ENCODE data around the gene MAP3K3. TPM values are rescaled to one million over a fixed set of nuclear protein-coding genes. Genes with fewer than 3 reads are reported as not detected.

MAP3K3 gene
- polyA plus RNA-seq, 2 of the 4 experiments (the other 2 are of a cell fraction) = 10.8 to 11.2 TPM

GRCh38 chr17:63622574-63623390, 565 bp downstream of the MAP3K3 start:
- peak; percentile 65 to 88 for DNase-seq (ENCODE audit: low read depth in 1 of 2, low spot score in 1 of 2)
- no peak for FAIRE-seq
- ATAC-seq = peak; percentile 10 to 73; a peak in 3 of 6 replicates
- H3K27ac ChIP-seq = peak overlapping the region; percentile 82 to 95
- H3K9me3 ChIP-seq = no peaks in the 10 kb centered on the region
- WGBS (ENCODE audit: missing lambda C conversion rate) = 0% methylated on average over 33 of the region's 100 CpGs
- peak overlapping the region; percentile 92 for H3K4me3 ChIP-seq
- TF ChIP-seq FOSB (CRISPR knock-in tag; IDR thresholded peaks at IDR 0.05) = no peak
- no peak for TF ChIP-seq PBX3 (IDR thresholded peaks at IDR 0.05)
- no peak for TF ChIP-seq RAD21 (conservative IDR thresholded peaks at IDR 0.05 in 1 of 2, IDR thresholded peaks at IDR 0.05 in 1 of 2)
- no peak for TF ChIP-seq CBX2 (IDR thresholded peaks at IDR 0.05; ENCODE audit: borderline replicate concordance, low read depth)
- peak; percentile 3; the same call in 1 of the 2 replicates for TF ChIP-seq POLR2A (IDR thresholded peaks at IDR 0.05; ENCODE audit: low read length)
- TF ChIP-seq EHF (CRISPR knock-in tag; IDR thresholded peaks at IDR 0.05) = no peak
- H3K4me1 ChIP-seq = peaks cover 13% of the 10 kb centered on the region
- CTCF ChIA-PET = interaction anchor here (0.6 to 7.8 kb wide), 5 partner anchors 11 to 197 kb away, joined by 3 to 64 read pairs (median 4); no protein-coding TSS in a partner anchor
- POLR2A ChIA-PET = interaction anchor here (0.8 to 1.4 kb wide), 11 partner anchors 10 to 178 kb away, joined by 3 to 17 read pairs (median 6); partner anchors contain the start of genes CCDC47, CYB561 and DDX42
- H3K4me2 ChIP-seq = peak overlapping the region; percentile 95

- POLR2A ChIA-PET = interaction anchor here (0.5 kb wide), 1 partner anchor 15 kb away, joined by 3 read pairs; no protein-coding TSS in a partner anchor
- ATAC-seq = no peak
- CTCF ChIA-PET = interaction anchor here (1.3 to 7.8 kb wide), 3 partner anchors 12 to 198 kb away, joined by 3 to 64 read pairs (median 7); no protein-coding TSS in a partner anchor
- TF ChIP-seq PBX3 (IDR thresholded peaks at IDR 0.05) = no peak
- TF ChIP-seq ZSCAN20 (CRISPR knock-in tag; IDR thresholded peaks at IDR 0.05) = no peak
- TF ChIP-seq EHF (CRISPR knock-in tag; IDR thresholded peaks at IDR 0.05) = no peak
- TF ChIP-seq JUN (IDR thresholded peaks at IDR 0.05) = no peak
- no peak for TF ChIP-seq TFCP2L1 (CRISPR knock-in tag; IDR thresholded peaks at IDR 0.05)
- no peak for TF ChIP-seq ZNF302 (CRISPR knock-in tag; IDR thresholded peaks at IDR 0.05)
- FAIRE-seq = no peak
- no peak overlapping the region for H3K27ac ChIP-seq
- H3K4me2 ChIP-seq = peak overlapping the region; percentile 95
- peaks cover 13% of the 10 kb centered on the region for H3K4me1 ChIP-seq
- DNase-seq (ENCODE audit: low read depth in 1 of 2, low spot score in 1 of 2) = no peak
- 87% methylated on average over 7 of the region's 7 CpGs for WGBS (ENCODE audit: missing lambda C conversion rate)
- H3K4me3 ChIP-seq = peak overlapping the region; percentile 92; the same call in 2 of the 3 replicates
- H3K9me3 ChIP-seq = no peaks in the 10 kb centered on the region
Measured at GRCh38 chr17:63623786-63624530, 1.7 kb downstream of the MAP3K3 start.

- no peak overlapping the region for H3K4me3 ChIP-seq
- POLR2A ChIA-PET = interaction anchor here (0.5 kb wide), 1 partner anchor 15 kb away, joined by 3 read pairs; no protein-coding TSS in a partner anchor
- H3K27ac ChIP-seq = no peak overlapping the region
- FAIRE-seq = no peak
- H3K4me1 ChIP-seq = peaks cover 13% of the 10 kb centered on the region
- no peak for DNase-seq (ENCODE audit: low read depth in 1 of 2, low spot score in 1 of 2)
- CTCF ChIA-PET = interaction anchor here (1.8 to 7.8 kb wide), 3 partner anchors 12 to 16 kb away, joined by 7 to 64 read pairs (median 7); no protein-coding TSS in a partner anchor
- no peak for ATAC-seq
- H3K9me3 ChIP-seq = no peaks in the 10 kb centered on the region
- TF ChIP-seq HDAC2 (IDR thresholded peaks at IDR 0.05) (no peak), E2F6 (IDR thresholded peaks at IDR 0.05; ENCODE audit: borderline replicate concordance, low read depth) (no peak), ATOH8 (CRISPR knock-in tag; IDR thresholded peaks at IDR 0.05; ENCODE audit: low read depth) (no peak), HOXB5 (CRISPR knock-in tag; IDR thresholded peaks at IDR 0.05) (no peak), CBX8 (IDR thresholded peaks at IDR 0.05) (no peak), RAD21 (conservative IDR thresholded peaks at IDR 0.05 in 1 of 2, IDR thresholded peaks at IDR 0.05 in 1 of 2) (no peak)
- H3K4me2 ChIP-seq = no peak overlapping the region
- 96% methylated on average over 1 of the region's 1 CpG for WGBS (ENCODE audit: missing lambda C conversion rate)
Measured at GRCh38 chr17:63624531-63624880, 2.3 kb downstream of the MAP3K3 start.

Data from A549 (cell line).